B cell (primary cell): Measurements from ENCODE around the gene CNTNAP2. TPM values are rescaled to one million over a fixed set of nuclear protein-coding genes. Genes with fewer than 3 reads are reported as not detected.

Source experiments
- ATAC-seq: fragments of 200-7000 bp; cut with Tn5 transposase; one replicate; pipeline ENCODE4 v1.10.0; 2021; ENCODE audit warnings: low read depth, mild to moderate bottlenecking, moderate number of reproducible peaks, moderate library complexity
- CTCF ChIA-PET: fragments of 350-600 bp; sonication (Branson Sonifier 250); formaldehyde crosslinking; loops from one replicate; lab custom pipeline; 2021; ENCODE audit warnings: antibody characterized with exemption, inconsistent platforms; lab: Charles Lee
- POLR2A ChIA-PET: fragments of 350-600 bp; sonication (Branson Sonifier 250); formaldehyde crosslinking; loops from one replicate; lab custom pipeline; 2021; ENCODE audit warnings: antibody characterized with exemption; lab: Charles Lee
- DNase-seq: peaks from one replicate; pipeline ENCODE4 v3.0.0; 2013
- H2AFZ ChIP-seq: 2 replicates; pipeline ENCODE4 v1.6.1; 2012; ENCODE audit warnings: mild to moderate bottlenecking, low read depth, low read length; ENCODE audit not compliant: insufficient read depth, poor library complexity, severe bottlenecking
- H3K27ac ChIP-seq, 2 donors: 1 replicate in 1 of 2; 2 replicates in 1 of 2; pipeline ENCODE4 v1.5.1; 2012 to 2013; ENCODE audit warnings: low read length in 2 of 2, mild to moderate bottlenecking in 2 of 2, moderate library complexity in 1 of 2
- H3K27me3 ChIP-seq, 4 experiments: fragments of 200-600 bp in 1 of 4; sonication (generic) in 1 of 4; replicated peaks in 1 of 4; 1 replicate in 2 of 4; 2 replicates in 2 of 4; pipeline versions ENCODE4 v1.6.1 to v1.7.0; 2013 to 2016; ENCODE audit warnings: low read length in 3 of 4, mild to moderate bottlenecking in 2 of 4, mixed read lengths in 1 of 4, moderate library complexity in 1 of 4; ENCODE audit not compliant: insufficient read depth in 4 of 4, control insufficient read depth in 3 of 4; ENCODE audit errors: control extremely low read depth in 1 of 4
- H3K36me3 ChIP-seq, 2 experiments: replicated peaks in 1 of 2; 1 replicate in 1 of 2; 2 replicates in 1 of 2; pipeline versions ENCODE4 v1.6.1 to v1.7.1; 2013; ENCODE audit warnings: low read length in 1 of 2; ENCODE audit not compliant: insufficient read depth in 2 of 2, control insufficient read depth in 1 of 2; ENCODE audit errors: control extremely low read depth in 1 of 2, extremely low read depth in 1 of 2
- H3K4me1 ChIP-seq, 2 donors: fragments of 200-600 bp in 1 of 2; sonication (generic) in 1 of 2; 1 replicate in 1 of 2; 2 replicates in 1 of 2; pipeline versions ENCODE4 v1.5.1 to v1.6.1; 2013 to 2017; ENCODE audit warnings: low read length in 2 of 2; ENCODE audit not compliant: control insufficient read depth in 2 of 2, insufficient read depth in 2 of 2
- H3K4me2 ChIP-seq: replicated peaks from 2 replicates; pipeline ENCODE3; 2012; ENCODE audit warnings: mild to moderate bottlenecking, low read depth, low read length; ENCODE audit not compliant: poor library complexity, severe bottlenecking
- H3K4me3 ChIP-seq, 5 experiments: fragments of 200-600 bp in 1 of 5; sonication (generic) in 1 of 5; 1 replicate in 3 of 5; 2 replicates in 2 of 5; pipeline versions ENCODE4 v1.5.1 to v1.7.0; 2011 to 2016; ENCODE audit warnings: low read length in 4 of 5, mild to moderate bottlenecking in 4 of 5, low read depth in 2 of 5, control low read depth in 1 of 5, moderate library complexity in 1 of 5; ENCODE audit not compliant: insufficient read depth in 1 of 5; ENCODE audit errors: control extremely low read depth in 1 of 5, extremely low read depth in 1 of 5
- H3K79me2 ChIP-seq: fragments of 200-600 bp; sonication (generic); one replicate; pipeline ENCODE4 v1.6.0; 2016; ENCODE audit warnings: low read length; ENCODE audit not compliant: control insufficient read depth, insufficient read depth
- H3K9ac ChIP-seq: fragments of 200-600 bp; sonication (generic); 2 replicates; pipeline ENCODE4 v1.6.1; 2017; ENCODE audit warnings: mild to moderate bottlenecking, low read length, moderate library complexity
- H3K9me3 ChIP-seq, 3 donors: one replicate each; pipeline versions ENCODE4 v1.6.1 to v1.7.1; 2013; ENCODE audit warnings: low read length in 2 of 3; ENCODE audit not compliant: control insufficient read depth in 2 of 3, insufficient read depth in 1 of 3; ENCODE audit errors: control extremely low read depth in 1 of 3
- H4K20me1 ChIP-seq: 2 replicates; pipeline ENCODE4 v1.6.0; 2012; ENCODE audit warnings: mild to moderate bottlenecking, low read length; ENCODE audit not compliant: insufficient read depth, control insufficient read depth, poor library complexity, severe bottlenecking
- H3K27ac Mint-ChIP-seq: one replicate; pipeline ENCODE4 v1.8.0; 2021; ENCODE audit warnings: mixed read lengths
- H3K27me3 Mint-ChIP-seq: one replicate; pipeline ENCODE4 v1.8.0; 2021; ENCODE audit warnings: mixed read lengths
- H3K4me1 Mint-ChIP-seq: one replicate; pipeline ENCODE4 v1.8.0; 2021; ENCODE audit warnings: mixed read lengths
- H3K4me3 Mint-ChIP-seq: one replicate; pipeline ENCODE4 v1.8.0; 2021; ENCODE audit warnings: mixed read lengths
- H3K9me3 Mint-ChIP-seq: one replicate; pipeline ENCODE4 v1.8.0; 2022; ENCODE audit warnings: mixed read lengths; ENCODE audit not compliant: insufficient read depth
- EZH2 ChIP-seq: IDR thresholded peaks from 2 replicates; pipeline ENCODE4 v1.6.1; 2012; ENCODE audit warnings: borderline replicate concordance, low read depth, mild to moderate bottlenecking, moderate library complexity, low read length; ENCODE audit not compliant: insufficient read depth, poor library complexity, severe bottlenecking
- WGBS: methylation state at CpG from one replicate; pipeline ENCODE4 v1.1.5; 2013; ENCODE audit warnings: missing lambda C conversion rate; ENCODE audit not compliant: insufficient coverage; 5-methylcytosine and 5-hydroxymethylcytosine counted together
- intact Hi-C: fragments of 100-400 bp; cut with micrococcal nuclease; formaldehyde crosslinking; loops from one replicate; pipeline ENCODE4 v1.10.0; 2022
- polyA plus RNA-seq: library from polyadenylated mRNA; depleted of rRNA; stranded (reverse); fragments of >200 nt; gene quantifications from 2 replicates; pipeline ENCODE4 v1.2.3, GENCODE V29; 2012
- total RNA-seq, 2 donors: library from RNA; stranded (reverse); fragments of 120-200 nt in 1 of 2; gene quantifications; 1 replicate in 1 of 2; 2 replicates in 1 of 2; pipeline versions ENCODE4 v1.2.3 to v1.2.4, GENCODE V29; 2013 to 2022
- TF ChIP-seq, protein P1 (sequence below): fragments of 200-600 bp; IDR thresholded peaks from one replicate; pipeline ENCODE4 v1.8.0; 2022; ENCODE audit warnings: antibody characterized with exemption, mild to moderate bottlenecking

The CNTNAP2 gene
- total and polyA plus RNA-seq, 2 donors (not counting 1 experiment from before 2014, with no cell fraction given): 7.4 to 16.6 TPM

DNA sequence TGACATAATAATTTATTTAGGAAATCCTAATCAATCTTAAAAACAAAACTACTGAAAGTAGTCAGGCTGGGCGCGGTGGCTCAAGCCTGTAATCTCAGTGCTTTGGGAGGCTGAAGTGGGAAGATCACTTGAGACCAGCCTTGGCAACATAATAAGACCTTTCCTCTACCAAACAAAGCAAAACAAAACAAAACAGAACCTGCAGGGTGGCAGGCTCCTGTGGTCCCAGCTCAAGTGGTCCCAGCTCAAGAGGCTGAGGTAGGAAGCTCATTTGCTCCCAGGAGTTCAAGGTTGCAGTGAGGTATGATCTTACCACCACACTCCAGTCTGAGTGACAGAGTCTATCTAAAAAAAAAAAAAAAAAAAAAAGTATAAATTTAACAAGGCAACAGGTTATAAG is 748.0 kb downstream of the CNTNAP2 start:
- no peak for ATAC-seq
- ChIA-PET POLR2A (no interaction called here), CTCF (no interaction called here)
- H3K4me1 Mint-ChIP-seq: no peaks in the 10 kb centered on the region
- no peaks in the 10 kb centered on the region for H3K9me3 ChIP-seq
- TF ChIP-seq, protein P1, sequence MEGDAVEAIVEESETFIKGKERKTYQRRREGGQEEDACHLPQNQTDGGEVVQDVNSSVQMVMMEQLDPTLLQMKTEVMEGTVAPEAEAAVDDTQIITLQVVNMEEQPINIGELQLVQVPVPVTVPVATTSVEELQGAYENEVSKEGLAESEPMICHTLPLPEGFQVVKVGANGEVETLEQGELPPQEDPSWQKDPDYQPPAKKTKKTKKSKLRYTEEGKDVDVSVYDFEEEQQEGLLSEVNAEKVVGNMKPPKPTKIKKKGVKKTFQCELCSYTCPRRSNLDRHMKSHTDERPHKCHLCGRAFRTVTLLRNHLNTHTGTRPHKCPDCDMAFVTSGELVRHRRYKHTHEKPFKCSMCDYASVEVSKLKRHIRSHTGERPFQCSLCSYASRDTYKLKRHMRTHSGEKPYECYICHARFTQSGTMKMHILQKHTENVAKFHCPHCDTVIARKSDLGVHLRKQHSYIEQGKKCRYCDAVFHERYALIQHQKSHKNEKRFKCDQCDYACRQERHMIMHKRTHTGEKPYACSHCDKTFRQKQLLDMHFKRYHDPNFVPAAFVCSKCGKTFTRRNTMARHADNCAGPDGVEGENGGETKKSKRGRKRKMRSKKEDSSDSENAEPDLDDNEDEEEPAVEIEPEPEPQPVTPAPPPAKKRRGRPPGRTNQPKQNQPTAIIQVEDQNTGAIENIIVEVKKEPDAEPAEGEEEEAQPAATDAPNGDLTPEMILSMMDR: no peak
- no peak for TF ChIP-seq EZH2
- H3K36me3 ChIP-seq: no peaks in the 10 kb centered on the region
- H3K79me2 ChIP-seq: no peaks in the 10 kb centered on the region
- no peaks in the 10 kb centered on the region for H4K20me1 ChIP-seq
- no peak overlapping the region for H3K27ac Mint-ChIP-seq
- no peaks in the 10 kb centered on the region for H3K4me1 ChIP-seq
- WGBS: no CpG with 5 or more reads among the region's 2 CpGs
- no peak overlapping the region for H3K4me3 ChIP-seq
- H3K4me2 ChIP-seq: no peak overlapping the region
- no peaks in the 10 kb centered on the region for H3K27me3 Mint-ChIP-seq
- no peaks in the 10 kb centered on the region for H3K27me3 ChIP-seq
- H3K9ac ChIP-seq: no peak overlapping the region
- H2AFZ ChIP-seq: no peak overlapping the region
- peaks cover 2% of the 10 kb centered on the region for H3K9me3 Mint-ChIP-seq
- DNase-seq: no peak
- H3K4me3 Mint-ChIP-seq: no peak overlapping the region
- intact Hi-C loops: no loop called here
- no peak overlapping the region for H3K27ac ChIP-seq

DNA sequence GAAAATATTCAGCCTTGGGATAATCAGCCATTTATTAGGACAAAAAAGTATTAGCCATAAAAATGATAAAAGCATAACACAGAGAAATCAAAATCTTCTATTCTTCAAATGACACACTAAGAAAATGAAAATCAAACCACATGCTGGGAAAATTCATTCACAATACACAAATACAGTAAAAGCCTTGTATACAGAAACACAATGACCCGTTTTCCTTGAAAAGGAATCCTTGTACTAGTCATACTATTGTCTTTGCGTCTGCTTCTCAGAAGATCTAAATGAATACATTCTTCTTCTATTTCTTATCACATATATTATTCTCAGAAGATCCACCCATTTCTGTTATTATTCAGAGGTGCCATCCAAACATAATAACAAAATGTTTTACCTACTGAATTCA is 749.1 kb downstream of the CNTNAP2 start:
- intact Hi-C loops: no loop called here
- H3K9me3 ChIP-seq: no peaks in the 10 kb centered on the region
- H3K4me3 ChIP-seq: no peak overlapping the region
- H3K27ac ChIP-seq: no peak overlapping the region
- POLR2A ChIA-PET: no interaction called here
- no peaks in the 10 kb centered on the region for H3K4me1 ChIP-seq
- Mint-ChIP-seq H3K9me3 (peaks cover 2% of the 10 kb centered on the region), H3K27me3 (no peaks in the 10 kb centered on the region), H3K27ac (no peak overlapping the region), H3K4me3 (no peak overlapping the region), H3K4me1 (no peaks in the 10 kb centered on the region)
- no peaks in the 10 kb centered on the region for H3K36me3 ChIP-seq
- DNase-seq (no peak), ATAC-seq (no peak)
- H3K4me2 ChIP-seq: no peak overlapping the region
- no peaks in the 10 kb centered on the region for H4K20me1 ChIP-seq
- WGBS: 100% methylated on average over 1 of the region's 2 CpGs
- CTCF ChIA-PET: no interaction called here
- H3K79me2 ChIP-seq: no peaks in the 10 kb centered on the region
- no peak overlapping the region for H3K9ac ChIP-seq
- H3K27me3 ChIP-seq: no peaks in the 10 kb centered on the region
- no peak overlapping the region for H2AFZ ChIP-seq
- TF ChIP-seq, protein P1: no peak
- no peak for TF ChIP-seq EZH2
